SK-N-SH treated with all-trans-retinoic acid at 6 μM for 48 hours (cell line): ENCODE measurements around the gene ZBTB7A.

ENCODE experiments used
- BACH2 ChIP-seq: fragments of 250-450 bp; sonication (Bioruptor Pico); IDR thresholded peaks from 2 replicates; pipeline ENCODE4 v1.9.0; 2021; ENCODE audit warnings: mild to moderate bottlenecking, borderline replicate concordance
- OSR1 ChIP-seq: fragments of 250-450 bp; sonication (Bioruptor Pico); IDR thresholded peaks from 2 replicates; pipeline ENCODE4 v1.8.0; 2022; ENCODE audit warnings: moderate library complexity, mild to moderate bottlenecking, inconsistent platforms
- PPARA ChIP-seq: fragments of 250-450 bp; sonication (Bioruptor Pico); IDR thresholded peaks from 2 replicates; pipeline ENCODE4 v1.5.0; 2020; ENCODE audit warnings: mild to moderate bottlenecking, borderline replicate concordance
- RARB ChIP-seq: fragments of 250-450 bp; sonication (Bioruptor Pico); IDR thresholded peaks from 2 replicates; pipeline ENCODE4 v1.8.0; 2021; ENCODE audit warnings: mild to moderate bottlenecking, moderate library complexity
- TOX ChIP-seq: fragments of 250-450 bp; sonication (Bioruptor Pico); IDR thresholded peaks from 2 replicates; pipeline ENCODE4 v1.8.0; 2021; ENCODE audit warnings: mild to moderate bottlenecking, moderate library complexity, borderline replicate concordance
- ZFP30 ChIP-seq: fragments of 450-650 bp; formaldehyde crosslinking; IDR thresholded peaks from 2 replicates; pipeline ENCODE4 v1.5.0; 2022; ENCODE audit warnings: mild to moderate bottlenecking, moderate library complexity
- TF ChIP-seq, protein P1 (sequence below): fragments of 250-450 bp; sonication (Bioruptor Pico); IDR thresholded peaks from 2 replicates; pipeline ENCODE4 v1.5.0; 2020; ENCODE audit warnings: mild to moderate bottlenecking, moderate library complexity
- TF ChIP-seq, protein P2 (sequence below): fragments of 250-450 bp; sonication (Bioruptor Pico); IDR thresholded peaks from 2 replicates; pipeline ENCODE4 v1.5.1; 2020; ENCODE audit warnings: low read depth, mild to moderate bottlenecking, moderate library complexity
- TF ChIP-seq, protein P3 (sequence below): fragments of 250-450 bp; sonication (Bioruptor Pico); IDR thresholded peaks from 2 replicates; pipeline ENCODE4 v1.8.0; 2020; ENCODE audit warnings: mild to moderate bottlenecking, moderate library complexity, borderline replicate concordance

DNA sequence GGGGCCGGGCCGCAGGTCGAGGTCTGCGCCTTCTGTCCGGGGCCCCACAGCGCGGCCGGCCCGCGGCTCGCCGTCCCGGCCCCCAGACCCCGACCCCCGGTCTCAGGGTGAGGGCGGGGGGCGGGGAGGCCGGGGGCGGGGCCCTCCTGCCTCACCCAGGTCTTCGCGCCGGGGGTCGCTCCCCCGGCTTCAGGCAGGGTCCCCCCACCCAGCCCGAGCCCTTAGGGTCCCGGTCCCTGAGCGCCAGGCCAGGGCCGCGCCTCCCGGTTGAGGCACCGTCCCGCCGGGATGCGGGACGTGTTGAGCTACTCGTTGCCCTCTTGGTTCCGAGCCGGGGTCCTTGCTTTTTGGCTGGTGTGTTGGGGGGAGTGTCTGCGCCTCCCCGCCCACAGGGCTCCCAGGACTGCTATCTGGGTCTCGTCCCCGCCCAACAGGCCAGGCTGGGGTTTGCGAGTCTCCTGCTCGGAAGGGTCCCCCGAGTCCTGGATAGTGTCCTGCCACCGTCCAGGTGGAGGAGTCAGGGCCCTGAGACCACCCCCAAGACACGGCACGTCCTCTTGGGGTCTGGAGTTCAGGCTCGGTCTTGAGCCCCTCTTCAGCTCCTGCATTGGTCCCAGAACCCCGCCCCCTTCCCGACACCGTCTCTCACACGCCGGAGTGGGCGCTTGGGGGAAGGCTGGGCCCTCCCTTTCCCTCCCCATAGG is 58.7 kb downstream of the ZBTB7A start:
- TF ChIP-seq BACH2 (CRISPR knock-in tag) = no peak
- no peak for TF ChIP-seq OSR1 (CRISPR knock-in tag)
- no peak for TF ChIP-seq RARB
- TF ChIP-seq, protein P1, sequence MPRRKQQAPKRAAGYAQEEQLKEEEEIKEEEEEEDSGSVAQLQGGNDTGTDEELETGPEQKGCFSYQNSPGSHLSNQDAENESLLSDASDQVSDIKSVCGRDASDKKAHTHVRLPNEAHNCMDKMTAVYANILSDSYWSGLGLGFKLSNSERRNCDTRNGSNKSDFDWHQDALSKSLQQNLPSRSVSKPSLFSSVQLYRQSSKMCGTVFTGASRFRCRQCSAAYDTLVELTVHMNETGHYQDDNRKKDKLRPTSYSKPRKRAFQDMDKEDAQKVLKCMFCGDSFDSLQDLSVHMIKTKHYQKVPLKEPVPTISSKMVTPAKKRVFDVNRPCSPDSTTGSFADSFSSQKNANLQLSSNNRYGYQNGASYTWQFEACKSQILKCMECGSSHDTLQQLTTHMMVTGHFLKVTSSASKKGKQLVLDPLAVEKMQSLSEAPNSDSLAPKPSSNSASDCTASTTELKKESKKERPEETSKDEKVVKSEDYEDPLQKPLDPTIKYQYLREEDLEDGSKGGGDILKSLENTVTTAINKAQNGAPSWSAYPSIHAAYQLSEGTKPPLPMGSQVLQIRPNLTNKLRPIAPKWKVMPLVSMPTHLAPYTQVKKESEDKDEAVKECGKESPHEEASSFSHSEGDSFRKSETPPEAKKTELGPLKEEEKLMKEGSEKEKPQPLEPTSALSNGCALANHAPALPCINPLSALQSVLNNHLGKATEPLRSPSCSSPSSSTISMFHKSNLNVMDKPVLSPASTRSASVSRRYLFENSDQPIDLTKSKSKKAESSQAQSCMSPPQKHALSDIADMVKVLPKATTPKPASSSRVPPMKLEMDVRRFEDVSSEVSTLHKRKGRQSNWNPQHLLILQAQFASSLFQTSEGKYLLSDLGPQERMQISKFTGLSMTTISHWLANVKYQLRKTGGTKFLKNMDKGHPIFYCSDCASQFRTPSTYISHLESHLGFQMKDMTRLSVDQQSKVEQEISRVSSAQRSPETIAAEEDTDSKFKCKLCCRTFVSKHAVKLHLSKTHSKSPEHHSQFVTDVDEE = no peak
- TF ChIP-seq, protein P2, sequence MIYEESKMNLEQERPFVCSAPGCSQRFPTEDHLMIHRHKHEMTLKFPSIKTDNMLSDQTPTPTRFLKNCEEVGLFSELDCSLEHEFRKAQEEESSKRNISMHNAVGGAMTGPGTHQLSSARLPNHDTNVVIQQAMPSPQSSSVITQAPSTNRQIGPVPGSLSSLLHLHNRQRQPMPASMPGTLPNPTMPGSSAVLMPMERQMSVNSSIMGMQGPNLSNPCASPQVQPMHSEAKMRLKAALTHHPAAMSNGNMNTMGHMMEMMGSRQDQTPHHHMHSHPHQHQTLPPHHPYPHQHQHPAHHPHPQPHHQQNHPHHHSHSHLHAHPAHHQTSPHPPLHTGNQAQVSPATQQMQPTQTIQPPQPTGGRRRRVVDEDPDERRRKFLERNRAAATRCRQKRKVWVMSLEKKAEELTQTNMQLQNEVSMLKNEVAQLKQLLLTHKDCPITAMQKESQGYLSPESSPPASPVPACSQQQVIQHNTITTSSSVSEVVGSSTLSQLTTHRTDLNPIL = no peak
- TF ChIP-seq, protein P3, sequence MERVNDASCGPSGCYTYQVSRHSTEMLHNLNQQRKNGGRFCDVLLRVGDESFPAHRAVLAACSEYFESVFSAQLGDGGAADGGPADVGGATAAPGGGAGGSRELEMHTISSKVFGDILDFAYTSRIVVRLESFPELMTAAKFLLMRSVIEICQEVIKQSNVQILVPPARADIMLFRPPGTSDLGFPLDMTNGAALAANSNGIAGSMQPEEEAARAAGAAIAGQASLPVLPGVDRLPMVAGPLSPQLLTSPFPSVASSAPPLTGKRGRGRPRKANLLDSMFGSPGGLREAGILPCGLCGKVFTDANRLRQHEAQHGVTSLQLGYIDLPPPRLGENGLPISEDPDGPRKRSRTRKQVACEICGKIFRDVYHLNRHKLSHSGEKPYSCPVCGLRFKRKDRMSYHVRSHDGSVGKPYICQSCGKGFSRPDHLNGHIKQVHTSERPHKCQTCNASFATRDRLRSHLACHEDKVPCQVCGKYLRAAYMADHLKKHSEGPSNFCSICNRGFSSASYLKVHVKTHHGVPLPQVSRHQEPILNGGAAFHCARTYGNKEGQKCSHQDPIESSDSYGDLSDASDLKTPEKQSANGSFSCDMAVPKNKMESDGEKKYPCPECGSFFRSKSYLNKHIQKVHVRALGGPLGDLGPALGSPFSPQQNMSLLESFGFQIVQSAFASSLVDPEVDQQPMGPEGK (CRISPR knock-in tag) = no peak
- no peak for TF ChIP-seq TOX
- no peak for TF ChIP-seq PPARA (CRISPR knock-in tag)
- no peak for TF ChIP-seq ZFP30
